BLaER1 (cell line): ENCODE results near the gene FNDC10.
"Not testable (repeated sequence)": the region's sequence is repeated elsewhere in the genome, so short reads cannot be mapped to it uniquely, and the experiment has no call there.

Experiments
- H3K27ac ChIP-seq: shearing (Covaris generic); formaldehyde crosslinking; 2 replicates; pipeline ENCODE4 v1.8.1; 2022
- H3K27me3 ChIP-seq: shearing (Covaris generic); formaldehyde crosslinking; 2 replicates; pipeline ENCODE4 v1.8.1; 2022
- H3K36me3 ChIP-seq: shearing (Covaris generic); formaldehyde crosslinking; 2 replicates; pipeline ENCODE4 v1.8.1; 2022
- H3K4me1 ChIP-seq: shearing (Covaris generic); formaldehyde crosslinking; 2 replicates; pipeline ENCODE4 v1.8.1; 2022
- H3K4me2 ChIP-seq: shearing (Covaris generic); formaldehyde crosslinking; 2 replicates; pipeline ENCODE4 v1.8.1; 2022
- H3K4me3 ChIP-seq: shearing (Covaris generic); formaldehyde crosslinking; 2 replicates; pipeline ENCODE4 v1.8.1; 2022
- H3K9ac ChIP-seq: shearing (Covaris generic); formaldehyde crosslinking; 2 replicates; pipeline ENCODE4 v1.8.1; 2022
- H3K9me3 ChIP-seq: shearing (Covaris generic); formaldehyde crosslinking; 2 replicates; pipeline ENCODE4 v1.8.1; 2022
- H4K20me1 ChIP-seq: shearing (Covaris generic); formaldehyde crosslinking; 2 replicates; pipeline ENCODE4 v1.8.1; 2022
- Cebpa-rat ChIP-seq: shearing (Covaris generic); IDR thresholded peaks from 2 replicates; pipeline ENCODE4 v1.8.1; 2022

FNDC10 gene

DNA sequence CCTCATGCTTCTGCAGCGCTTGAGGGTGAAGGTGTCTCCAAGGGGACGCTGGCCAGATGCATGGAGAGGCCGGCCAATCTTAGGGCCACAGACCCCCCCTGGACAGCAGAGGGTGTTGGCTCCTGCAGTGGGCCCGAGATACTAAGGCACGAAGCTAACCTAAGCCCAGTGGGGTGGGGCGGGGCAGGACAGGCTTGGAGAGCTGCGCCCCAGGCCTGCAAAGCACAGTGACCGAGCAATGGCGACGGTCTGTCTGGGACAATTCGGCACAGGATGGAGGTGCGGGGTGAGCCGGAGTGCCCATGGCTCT lies 1.3 kb downstream of the FNDC10 start:
- Histone ChIP-seq H3K9me3 (no peaks in the 10 kb centered on the region), H3K4me2 (peak overlapping the region; percentile 91), H3K27me3 (peaks cover 48% of the 10 kb centered on the region)

GRCh38 chr1:1598051-1598719 lies 1.8 kb downstream of the FNDC10 start:
- H4K20me1 ChIP-seq = peaks cover 21% of the 10 kb centered on the region
- no peaks in the 10 kb centered on the region for H3K9me3 ChIP-seq
- H3K4me3 ChIP-seq = no peak overlapping the region
- no peaks in the 10 kb centered on the region for H3K36me3 ChIP-seq
- no peak overlapping the region for H3K9ac ChIP-seq
- TF ChIP-seq Cebpa-rat = no peak
- H3K4me2 ChIP-seq = peak overlapping the region; percentile 91
- H3K27ac ChIP-seq = no peak overlapping the region
- H3K27me3 ChIP-seq = peaks cover 48% of the 10 kb centered on the region
- peaks cover 62% of the 10 kb centered on the region for H3K4me1 ChIP-seq

More for the DNA sequence above, 1.3 kb downstream of the FNDC10 start:
- Histone ChIP-seq H4K20me1 (peaks cover 21% of the 10 kb centered on the region), H3K36me3 (no peaks in the 10 kb centered on the region), H3K9ac (no peak overlapping the region), H3K4me1 (peaks cover 67% of the 10 kb centered on the region), H3K4me3 (no peak overlapping the region), H3K27ac (no peak overlapping the region)
- TF ChIP-seq Cebpa-rat = no peak

DNA sequence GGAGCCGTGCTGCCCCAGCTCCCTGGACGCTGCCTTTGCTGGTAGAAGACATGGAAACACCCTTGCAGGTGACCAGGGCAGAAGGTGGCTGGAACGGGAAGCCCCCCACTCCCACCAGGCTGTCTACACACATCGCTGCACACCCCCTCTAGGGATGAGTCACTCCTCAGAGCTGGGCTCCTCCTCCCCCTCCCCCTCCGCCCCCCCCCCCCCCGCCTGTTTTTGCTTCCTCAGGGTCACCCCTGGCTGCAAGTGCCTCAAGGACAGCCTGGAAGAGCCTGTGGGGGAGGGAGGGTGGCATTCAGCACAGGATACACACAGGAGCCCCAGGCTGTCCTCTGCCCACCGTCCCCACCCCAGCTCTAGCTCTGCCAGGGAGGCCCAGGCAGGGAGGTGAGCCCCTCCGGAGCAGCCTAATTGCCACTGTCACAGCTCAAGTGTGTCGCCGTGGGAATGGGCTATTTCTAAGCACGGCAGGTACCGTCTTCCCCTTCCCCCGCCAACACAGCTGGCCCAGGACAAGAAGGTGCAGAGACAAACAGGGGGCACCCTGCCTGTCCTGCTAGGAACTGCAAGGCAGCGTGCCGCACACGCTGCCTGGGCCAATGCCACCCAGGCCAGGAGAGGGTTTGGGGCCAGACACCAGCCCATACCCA lies 2.5 kb downstream of the FNDC10 start:
- Histone ChIP-seq H3K4me1 (peaks cover 54% of the 10 kb centered on the region), H4K20me1 (peaks cover 21% of the 10 kb centered on the region), H3K9me3 (no peaks in the 10 kb centered on the region), H3K4me3 (no peak overlapping the region), H3K27ac (no peak overlapping the region), H3K4me2 (peak overlapping the region; percentile 91), H3K36me3 (no peaks in the 10 kb centered on the region), H3K9ac (no peak overlapping the region), H3K27me3 (peaks cover 48% of the 10 kb centered on the region)
- TF ChIP-seq Cebpa-rat = no peak

GRCh38 chr1:1596493-1597274 lies 3.3 kb downstream of the FNDC10 start:
- H3K4me1 ChIP-seq = peaks cover 47% of the 10 kb centered on the region
- H3K9me3 ChIP-seq = no peaks in the 10 kb centered on the region
- H3K4me3 ChIP-seq = no peak overlapping the region
- peaks cover 42% of the 10 kb centered on the region for H3K27me3 ChIP-seq
- peak overlapping the region; percentile 91 for H3K4me2 ChIP-seq
- H4K20me1 ChIP-seq = peaks cover 21% of the 10 kb centered on the region
- TF ChIP-seq Cebpa-rat = no peak
- no peaks in the 10 kb centered on the region for H3K36me3 ChIP-seq
- H3K27ac ChIP-seq = no peak overlapping the region
- no peak overlapping the region for H3K9ac ChIP-seq

- not testable (repeated sequence) for H3K36me3 ChIP-seq, H3K9me3 ChIP-seq, H3K4me3 ChIP-seq, H3K4me2 ChIP-seq, H3K27ac ChIP-seq, H3K9ac ChIP-seq
- Histone ChIP-seq H4K20me1 (peaks cover 21% of the 10 kb centered on the region), H3K27me3 (peaks cover 28% of the 10 kb centered on the region), H3K4me1 (peaks cover 34% of the 10 kb centered on the region)
These were observed 4.6 kb downstream of the FNDC10 start for GRCh38 chr1:1595341-1595740.

DNA sequence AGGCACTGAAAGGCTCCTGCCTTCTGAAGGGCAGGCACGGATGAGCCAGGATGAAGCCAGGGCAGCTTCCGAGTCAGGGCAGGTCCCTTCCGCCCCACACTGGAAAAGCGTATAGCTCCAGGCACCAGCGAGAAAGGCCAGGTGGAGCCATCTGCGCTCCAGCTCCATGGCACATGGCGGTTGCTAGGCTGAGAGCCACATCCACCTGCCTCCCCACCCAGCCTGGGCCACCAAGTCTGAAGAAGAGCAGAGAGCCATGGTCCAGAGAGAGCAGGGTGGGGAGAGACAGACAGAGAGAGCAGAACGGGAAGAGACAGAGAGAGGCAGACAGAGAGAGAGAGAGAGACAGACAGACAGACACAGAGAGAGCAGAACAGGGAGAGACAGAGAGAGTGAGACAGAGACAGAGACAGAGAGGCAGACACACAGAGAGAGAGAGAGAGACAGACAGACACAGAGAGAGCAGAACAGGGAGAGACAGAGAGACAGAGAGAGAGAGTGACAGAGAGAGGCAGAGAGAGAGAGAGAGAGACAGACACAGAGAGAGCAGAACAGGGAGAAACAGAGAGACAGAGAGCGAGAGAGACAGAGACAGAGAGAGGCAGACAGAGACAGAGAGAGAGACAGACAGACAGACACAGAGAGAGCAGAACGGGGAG lies 5.2 kb downstream of the FNDC10 start:
- H3K9ac ChIP-seq = no peak overlapping the region
- H4K20me1 ChIP-seq = peaks cover 21% of the 10 kb centered on the region
- H3K36me3 ChIP-seq = no peaks in the 10 kb centered on the region
- H3K27ac ChIP-seq = no peak overlapping the region
- H3K27me3 ChIP-seq = peaks cover 24% of the 10 kb centered on the region
- TF ChIP-seq Cebpa-rat = no peak
- no peak overlapping the region for H3K4me3 ChIP-seq
- H3K4me2 ChIP-seq = no peak overlapping the region
- no peaks in the 10 kb centered on the region for H3K9me3 ChIP-seq
- H3K4me1 ChIP-seq = peaks cover 35% of the 10 kb centered on the region

- peak overlapping the region; percentile 15; the same call in 1 of the 2 replicates for H3K9ac ChIP-seq
- TF ChIP-seq Cebpa-rat = no peak
- no peak overlapping the region for H3K4me2 ChIP-seq
- H3K27ac ChIP-seq = no peak overlapping the region
- peaks cover 17% of the 10 kb centered on the region for H3K27me3 ChIP-seq
- peaks cover 15% of the 10 kb centered on the region for H4K20me1 ChIP-seq
- H3K9me3 ChIP-seq = no peaks in the 10 kb centered on the region
- no peaks in the 10 kb centered on the region for H3K36me3 ChIP-seq
- no peak overlapping the region for H3K4me3 ChIP-seq
- H3K4me1 ChIP-seq = peaks cover 34% of the 10 kb centered on the region
These were observed 5.9 kb downstream of the FNDC10 start for GRCh38 chr1:1593834-1594601.

DNA sequence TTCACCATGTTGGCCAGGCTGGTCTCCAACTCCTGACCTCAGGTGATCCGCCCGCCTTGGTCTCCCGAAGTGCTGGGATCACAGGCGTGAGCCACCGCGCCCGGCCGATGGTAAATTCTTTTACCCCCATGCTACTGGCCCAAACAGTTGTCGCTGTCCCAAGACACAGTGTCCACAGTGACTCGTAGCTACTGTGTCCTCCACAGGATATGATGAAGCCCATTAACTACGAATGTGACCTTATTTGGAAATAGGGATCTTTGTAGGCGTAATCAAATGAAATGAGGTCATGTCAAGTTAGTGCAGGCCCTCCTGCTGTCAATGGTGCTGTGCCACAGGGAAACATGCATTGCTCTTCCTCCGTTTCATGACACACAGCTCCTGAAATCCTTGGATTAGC lies 8.5 kb downstream of the FNDC10 start:
- TF ChIP-seq Cebpa-rat = no peak
- H3K9me3 ChIP-seq = no peaks in the 10 kb centered on the region
- no peak overlapping the region for H3K4me2 ChIP-seq
- H3K9ac ChIP-seq = no peak overlapping the region
- H3K36me3 ChIP-seq = no peaks in the 10 kb centered on the region
- no peak overlapping the region for H3K27ac ChIP-seq
- H3K4me3 ChIP-seq = no peak overlapping the region
- peaks cover 9% of the 10 kb centered on the region for H3K4me1 ChIP-seq
- H3K27me3 ChIP-seq = no peaks in the 10 kb centered on the region
- no peaks in the 10 kb centered on the region for H4K20me1 ChIP-seq

- peaks cover 40% of the 10 kb centered on the region for H3K27me3 ChIP-seq
These were observed 16.5 kb downstream of the FNDC10 start for GRCh38 chr1:1583347-1584010.

More at GRCh38 chr1:1583347-1584010, 16.5 kb downstream of the FNDC10 start:
- H3K9me3 ChIP-seq = no peaks in the 10 kb centered on the region
- no peaks in the 10 kb centered on the region for H3K4me1 ChIP-seq
- no peak overlapping the region for H3K4me2 ChIP-seq
- no peak overlapping the region for H3K9ac ChIP-seq
- no peak for TF ChIP-seq Cebpa-rat
- no peaks in the 10 kb centered on the region for H3K36me3 ChIP-seq
- no peak overlapping the region for H3K4me3 ChIP-seq
- H3K27ac ChIP-seq = no peak overlapping the region
- no peaks in the 10 kb centered on the region for H4K20me1 ChIP-seq
